ENCODE results near the gene ATF7.

DNA sequence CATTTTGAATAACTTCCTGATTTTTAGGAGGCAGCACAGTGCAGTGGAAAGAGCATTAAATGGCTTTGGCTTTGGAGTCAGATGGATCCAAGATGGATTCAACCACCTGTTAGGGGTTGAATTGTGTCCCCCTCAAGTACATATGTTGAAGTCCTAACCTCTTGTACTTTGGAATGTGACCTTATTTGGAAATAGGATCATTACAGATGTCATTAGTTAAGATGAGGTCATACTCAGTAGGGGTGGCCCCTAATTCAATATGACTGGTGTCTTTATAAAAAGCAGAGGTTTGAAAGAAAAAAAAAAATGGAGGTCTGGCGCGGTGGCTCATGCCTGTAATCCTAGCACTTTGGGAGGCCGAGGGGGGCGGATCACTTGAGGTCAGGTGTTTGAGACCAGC is 30.9 kb upstream of the ATF7 start:
- TF ChIP-seq, protein P1, sequence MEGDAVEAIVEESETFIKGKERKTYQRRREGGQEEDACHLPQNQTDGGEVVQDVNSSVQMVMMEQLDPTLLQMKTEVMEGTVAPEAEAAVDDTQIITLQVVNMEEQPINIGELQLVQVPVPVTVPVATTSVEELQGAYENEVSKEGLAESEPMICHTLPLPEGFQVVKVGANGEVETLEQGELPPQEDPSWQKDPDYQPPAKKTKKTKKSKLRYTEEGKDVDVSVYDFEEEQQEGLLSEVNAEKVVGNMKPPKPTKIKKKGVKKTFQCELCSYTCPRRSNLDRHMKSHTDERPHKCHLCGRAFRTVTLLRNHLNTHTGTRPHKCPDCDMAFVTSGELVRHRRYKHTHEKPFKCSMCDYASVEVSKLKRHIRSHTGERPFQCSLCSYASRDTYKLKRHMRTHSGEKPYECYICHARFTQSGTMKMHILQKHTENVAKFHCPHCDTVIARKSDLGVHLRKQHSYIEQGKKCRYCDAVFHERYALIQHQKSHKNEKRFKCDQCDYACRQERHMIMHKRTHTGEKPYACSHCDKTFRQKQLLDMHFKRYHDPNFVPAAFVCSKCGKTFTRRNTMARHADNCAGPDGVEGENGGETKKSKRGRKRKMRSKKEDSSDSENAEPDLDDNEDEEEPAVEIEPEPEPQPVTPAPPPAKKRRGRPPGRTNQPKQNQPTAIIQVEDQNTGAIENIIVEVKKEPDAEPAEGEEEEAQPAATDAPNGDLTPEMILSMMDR (IDR thresholded peaks at IDR 0.05), result no peak
- TF ChIP-seq POLR2A (IDR thresholded peaks at IDR 0.05) (no peak), POLR2AphosphoS5 (IDR thresholded peaks at IDR 0.05) (no peak), EP300 (IDR thresholded peaks at IDR 0.05; ENCODE audit: low read depth) (no peak)
